Keratinocyte (primary cell): ENCODE data around the gene SQSTM1. TPM values are rescaled to one million over a fixed set of nuclear protein-coding genes. Genes with fewer than 3 reads are reported as not detected.

Source experiments
- DNase-seq: peaks from one replicate; pipeline ENCODE4 v3.0.0-alpha.2; 2011; ENCODE audit warnings: low read depth, missing footprints, low spot score
- FAIRE-seq: peaks from 2 replicates; lab custom pipeline; 2011; peaks lifted over from hg19 to GRCh38; lab: Jason Lieb, UNC
- H2AFZ ChIP-seq: 2 replicates; pipeline ENCODE4 v1.6.0; 2012; ENCODE audit warnings: low read length, control low read depth, inconsistent platforms; ENCODE audit not compliant: control insufficient read depth
- H3K27ac ChIP-seq: 2 replicates; pipeline ENCODE4 v1.5.1; 2011; ENCODE audit warnings: low read length; ENCODE audit not compliant: control insufficient read depth, insufficient read depth
- H3K27me3 ChIP-seq: 3 replicates; pipeline ENCODE4 v1.6.0; 2011; ENCODE audit warnings: low read length; ENCODE audit not compliant: control insufficient read depth, insufficient read depth; ENCODE audit errors: extremely low read depth
- H3K36me3 ChIP-seq, 2 experiments: 2 replicates in 1 of 2; 3 replicates in 1 of 2; pipeline ENCODE4 v1.5.1; 2011; ENCODE audit warnings: low read length in 2 of 2, mild to moderate bottlenecking in 1 of 2; ENCODE audit not compliant: control insufficient read depth in 2 of 2, insufficient read depth in 2 of 2; ENCODE audit errors: extremely low read depth in 1 of 2
- H3K4me1 ChIP-seq: 3 replicates; pipeline ENCODE4 v1.5.1; 2011; ENCODE audit warnings: low read length; ENCODE audit not compliant: control insufficient read depth, insufficient read depth; ENCODE audit errors: extremely low read depth
- H3K4me2 ChIP-seq: 3 replicates; pipeline ENCODE4 v1.6.0; 2011; ENCODE audit warnings: low read depth, low read length; ENCODE audit not compliant: control insufficient read depth, insufficient read depth; ENCODE audit errors: extremely low read depth
- H3K4me3 ChIP-seq, 3 experiments: fragments of 200-600 bp in 1 of 3; sonication (generic) in 1 of 3; 2 replicates in 2 of 3; 3 replicates in 1 of 3; pipeline ENCODE4 v1.5.1; 2011 to 2016; ENCODE audit warnings: low read length in 3 of 3, mild to moderate bottlenecking in 3 of 3, control low read depth in 2 of 3, inconsistent platforms in 1 of 3, low read depth in 1 of 3, mixed read lengths in 1 of 3, mixed run types in 1 of 3, moderate library complexity in 1 of 3; ENCODE audit not compliant: control insufficient read depth in 2 of 3, insufficient read depth in 2 of 3; ENCODE audit errors: extremely low read depth in 1 of 3
- H3K79me2 ChIP-seq: 2 replicates; pipeline ENCODE4 v1.6.0; 2012; ENCODE audit warnings: low read length; ENCODE audit not compliant: control insufficient read depth, insufficient read depth
- H3K9ac ChIP-seq: 3 replicates; pipeline ENCODE4 v1.6.0; 2011; ENCODE audit warnings: low read length; ENCODE audit not compliant: control insufficient read depth, insufficient read depth; ENCODE audit errors: extremely low read depth
- H3K9me1 ChIP-seq: 3 replicates; pipeline ENCODE4 v1.6.0; 2011; ENCODE audit warnings: low read length; ENCODE audit not compliant: control insufficient read depth, insufficient read depth; ENCODE audit errors: extremely low read depth
- H3K9me3 ChIP-seq: 2 replicates; pipeline ENCODE4 v1.5.1; 2012; ENCODE audit warnings: low read depth, low read length; ENCODE audit not compliant: control insufficient read depth
- H4K20me1 ChIP-seq: 3 replicates; pipeline ENCODE4 v1.6.0; 2011; ENCODE audit warnings: low read length; ENCODE audit not compliant: control insufficient read depth, insufficient read depth; ENCODE audit errors: extremely low read depth
- CTCF ChIP-seq, 3 experiments: IDR thresholded peaks in 1 of 3; conservative IDR thresholded peaks in 1 of 3; optimal IDR thresholded peaks in 1 of 3; 2 replicates in 2 of 3; 3 replicates in 1 of 3; pipeline versions ENCODE3 to v1.5.1; 2011; ENCODE audit warnings: low read length in 3 of 3, mild to moderate bottlenecking in 3 of 3, moderate library complexity in 2 of 3, control low read depth in 1 of 3, inconsistent platforms in 1 of 3; ENCODE audit not compliant: insufficient read depth in 2 of 3; ENCODE audit errors: extremely low read depth in 1 of 3
- EZH2 ChIP-seq: IDR thresholded peaks from one replicate; pipeline ENCODE4 v1.6.1; 2012; ENCODE audit warnings: inconsistent platforms, mild to moderate bottlenecking, low read length, moderate library complexity
- dilution Hi-C: fragments of 300-500 bp; cut with MboI; formaldehyde crosslinking; loops from one replicate; pipeline ENCODE4 v1.7.0; 2020; ENCODE audit warnings: low sequenced_read_pairs; ENCODE audit not compliant: extremely low pct_ligation_motif_present
- polyA plus RNA-seq, 5 experiments: library from polyadenylated mRNA; depleted of rRNA in 3 of 5; stranded (reverse) in 3 of 5; stranded (forward) in 1 of 5; unstranded in 1 of 5; fragments of >200 nt; gene quantifications; 1 replicate in 1 of 5; 2 replicates in 3 of 5; 3 replicates in 1 of 5; pipeline versions ENCODE4 v1.2.1 to v1.2.3, GENCODE V29; 2011 to 2012; ENCODE audit warnings: missing spikeins in 2 of 5, low read depth in 1 of 5, low replicate concordance in 1 of 5

The SQSTM1 gene
- polyA plus RNA-seq, 1 donor (not counting 4 experiments of a cell fraction or from before 2014, with no cell fraction given), result 75.7 TPM

- TF ChIP-seq EZH2, result no peak
- no peak for TF ChIP-seq CTCF (optimal IDR thresholded peaks at IDR 0.05 in 1 of 3, IDR thresholded peaks at IDR 0.05 in 1 of 3, conservative IDR thresholded peaks at IDR 0.05 in 1 of 3; ENCODE audit: extremely low read depth in 1 of 3, insufficient read depth in 2 of 3, low read length in 3 of 3)
- H3K36me3 ChIP-seq, result peaks cover 29 to 45% of the 10 kb centered on the region in 2 experiments
- FAIRE-seq (no peak), DNase-seq (no peak)
- no peak overlapping the region for H3K9ac ChIP-seq
- H3K27me3 ChIP-seq, result no peaks in the 10 kb centered on the region
- H3K9me3 ChIP-seq, result no peaks in the 10 kb centered on the region
- dilution Hi-C loops, result no loop called here
- peaks cover 2% of the 10 kb centered on the region for H4K20me1 ChIP-seq
- H3K4me3 ChIP-seq, result no peak overlapping the region
- H3K4me1 ChIP-seq, result no peaks in the 10 kb centered on the region
- H3K79me2 ChIP-seq, result no peaks in the 10 kb centered on the region
- H3K27ac ChIP-seq, result no peak overlapping the region
- no peak overlapping the region for H2AFZ ChIP-seq
- H3K9me1 ChIP-seq, result no peaks in the 10 kb centered on the region
- H3K4me2 ChIP-seq, result no peak overlapping the region
Measured at GRCh38 chr5:179772351-179772750, 48.4 kb upstream of the SQSTM1 start.

GRCh38 chr5:179773686-179774040 is 47.0 kb upstream of the SQSTM1 start:
- dilution Hi-C loops, result no loop called here
- no peak for FAIRE-seq

More at GRCh38 chr5:179773686-179774040, 47.0 kb upstream of the SQSTM1 start:
- Histone ChIP-seq H3K9me1 (no peaks in the 10 kb centered on the region), H3K27ac (no peak overlapping the region), H3K36me3 (peaks cover 29 to 44% of the 10 kb centered on the region in 2 experiments), H3K9me3 (no peaks in the 10 kb centered on the region), H3K4me1 (no peaks in the 10 kb centered on the region), H3K4me2 (no peak overlapping the region), H3K9ac (no peak overlapping the region), H4K20me1 (peaks cover 2% of the 10 kb centered on the region), H2AFZ (no peak overlapping the region), H3K4me3 (no peak overlapping the region), H3K79me2 (no peaks in the 10 kb centered on the region), H3K27me3 (no peaks in the 10 kb centered on the region)
- no peak for TF ChIP-seq CTCF (optimal IDR thresholded peaks at IDR 0.05 in 1 of 3, IDR thresholded peaks at IDR 0.05 in 1 of 3, conservative IDR thresholded peaks at IDR 0.05 in 1 of 3; ENCODE audit: extremely low read depth in 1 of 3, insufficient read depth in 2 of 3, low read length in 3 of 3)
- TF ChIP-seq EZH2, result no peak
- no peak for DNase-seq
